Measurements from ENCODE around the gene ZNF716.
"Not testable (repeated sequence)": the region's sequence is repeated elsewhere in the genome, so short reads cannot be mapped to it uniquely, and the experiment has no call there.

ZNF716 gene

GRCh38 chr7:57426629-57427003 is 23.4 kb upstream of the ZNF716 start:
- no peak for DNase-seq

- no peak for DNase-seq
Measured at GRCh38 chr7:57427146-57427545, 22.8 kb upstream of the ZNF716 start.

GRCh38 chr7:57427594-57427993 is 22.4 kb upstream of the ZNF716 start:
- no peak for DNase-seq

GRCh38 chr7:57432583-57432982 is 17.4 kb upstream of the ZNF716 start:
- no peak for DNase-seq

GRCh38 chr7:57437581-57437980 is 12.4 kb upstream of the ZNF716 start:
- no peak for DNase-seq

- DNase-seq, result no peak
Measured at GRCh38 chr7:57438244-57438643, 11.7 kb upstream of the ZNF716 start.

GRCh38 chr7:57443567-57443966 is 6.4 kb upstream of the ZNF716 start:
- no peak for DNase-seq

- not testable (repeated sequence) for DNase-seq
Measured at GRCh38 chr7:57469186-57469828, 19.3 kb downstream of the ZNF716 start.

GRCh38 chr7:57480304-57480703 is 30.3 kb downstream of the ZNF716 start:
- DNase-seq, result not testable (repeated sequence)

- not testable (repeated sequence) for DNase-seq
Measured at GRCh38 chr7:57485022-57485421, 35.0 kb downstream of the ZNF716 start.

- DNase-seq, result no peak
Measured at GRCh38 chr7:57487957-57488356, 38.0 kb downstream of the ZNF716 start.

GRCh38 chr7:57495111-57495510 is 45.1 kb downstream of the ZNF716 start:
- DNase-seq, result not testable (repeated sequence)

- no peak for DNase-seq
Measured at GRCh38 chr7:57496395-57496794, 46.4 kb downstream of the ZNF716 start.

- no peak for DNase-seq
Measured at GRCh38 chr7:57505176-57505575, 55.2 kb downstream of the ZNF716 start.

All from CD4-positive, alpha-beta T cell treated with Interleukin-1 beta for 1 hour (primary cell).